ENCODE measurements around the gene DTYMK. TPM values are rescaled to one million over a fixed set of nuclear protein-coding genes. Genes with fewer than 3 reads are reported as not detected.

Gene DTYMK
- total RNA-seq, 1 donor from 2014 or later = 35.0 TPM

GRCh38 chr2:241673797-241674725 lies 12.6 kb downstream of the DTYMK start:
- Mint-ChIP-seq H3K27me3 (ENCODE audit: low read depth) (no peaks in the 10 kb centered on the region), H3K4me3 (no peak overlapping the region), H3K27ac (no peak overlapping the region), H3K36me3 (peaks cover 10% of the 10 kb centered on the region), H3K4me1 (no peaks in the 10 kb centered on the region), H3K9me3 (no peaks in the 10 kb centered on the region)
- no peak for TF ChIP-seq CTCF (IDR thresholded peaks at IDR 0.05; ENCODE audit: unreplicated experiment)
- DNase-seq (ENCODE audit: low spot score in 2 of 2, unreplicated experiment in 2 of 2) = no peak

- no peak for TF ChIP-seq CTCF (IDR thresholded peaks at IDR 0.05; ENCODE audit: unreplicated experiment)
- Mint-ChIP-seq H3K9me3 (no peaks in the 10 kb centered on the region), H3K36me3 (peaks cover 8% of the 10 kb centered on the region), H3K27ac (no peak overlapping the region), H3K4me1 (no peaks in the 10 kb centered on the region), H3K4me3 (no peak overlapping the region), H3K27me3 (ENCODE audit: low read depth) (no peaks in the 10 kb centered on the region)
- DNase-seq (ENCODE audit: low spot score in 2 of 2, unreplicated experiment in 2 of 2) = no peak
These were observed 13.4 kb downstream of the DTYMK start for GRCh38 chr2:241673189-241673663.

GRCh38 chr2:241672243-241673188 lies 14.1 kb downstream of the DTYMK start:
- no peak for DNase-seq (ENCODE audit: low spot score in 2 of 2, unreplicated experiment in 2 of 2)
- H3K27ac Mint-ChIP-seq = no peak overlapping the region
- TF ChIP-seq CTCF (IDR thresholded peaks at IDR 0.05; ENCODE audit: unreplicated experiment) = no peak
- H3K36me3 Mint-ChIP-seq = peaks cover 8% of the 10 kb centered on the region
- H3K4me3 Mint-ChIP-seq = no peak overlapping the region
- no peaks in the 10 kb centered on the region for H3K27me3 Mint-ChIP-seq (ENCODE audit: low read depth)
- no peaks in the 10 kb centered on the region for H3K9me3 Mint-ChIP-seq
- no peaks in the 10 kb centered on the region for H3K4me1 Mint-ChIP-seq

- H3K9me3 Mint-ChIP-seq = no peaks in the 10 kb centered on the region
- H3K36me3 Mint-ChIP-seq = peaks cover 10% of the 10 kb centered on the region
- no peak for TF ChIP-seq CTCF (IDR thresholded peaks at IDR 0.05; ENCODE audit: unreplicated experiment)
- H3K27ac Mint-ChIP-seq = no peak overlapping the region
- DNase-seq (ENCODE audit: low spot score in 2 of 2, unreplicated experiment in 2 of 2) = no peak
- peaks cover 2% of the 10 kb centered on the region for H3K4me1 Mint-ChIP-seq
- H3K4me3 Mint-ChIP-seq = no peak overlapping the region
- no peaks in the 10 kb centered on the region for H3K27me3 Mint-ChIP-seq (ENCODE audit: low read depth)
These were observed 15.0 kb downstream of the DTYMK start for GRCh38 chr2:241671457-241672240.
